NCI-H2196 treated with DMSO at 0.1 percent for 48 hours (cell line): ENCODE data around the gene CNOT6L.
"Not testable (repeated sequence)": the region's sequence is repeated elsewhere in the genome, so short reads cannot be mapped to it uniquely, and the experiment has no call there.

Source experiments
- DNase-seq: peaks from one replicate; lab custom pipeline; 2025; ENCODE audit not compliant: unreplicated experiment; lab: John Stamatoyannopoulos, UW

The CNOT6L gene

DNA sequence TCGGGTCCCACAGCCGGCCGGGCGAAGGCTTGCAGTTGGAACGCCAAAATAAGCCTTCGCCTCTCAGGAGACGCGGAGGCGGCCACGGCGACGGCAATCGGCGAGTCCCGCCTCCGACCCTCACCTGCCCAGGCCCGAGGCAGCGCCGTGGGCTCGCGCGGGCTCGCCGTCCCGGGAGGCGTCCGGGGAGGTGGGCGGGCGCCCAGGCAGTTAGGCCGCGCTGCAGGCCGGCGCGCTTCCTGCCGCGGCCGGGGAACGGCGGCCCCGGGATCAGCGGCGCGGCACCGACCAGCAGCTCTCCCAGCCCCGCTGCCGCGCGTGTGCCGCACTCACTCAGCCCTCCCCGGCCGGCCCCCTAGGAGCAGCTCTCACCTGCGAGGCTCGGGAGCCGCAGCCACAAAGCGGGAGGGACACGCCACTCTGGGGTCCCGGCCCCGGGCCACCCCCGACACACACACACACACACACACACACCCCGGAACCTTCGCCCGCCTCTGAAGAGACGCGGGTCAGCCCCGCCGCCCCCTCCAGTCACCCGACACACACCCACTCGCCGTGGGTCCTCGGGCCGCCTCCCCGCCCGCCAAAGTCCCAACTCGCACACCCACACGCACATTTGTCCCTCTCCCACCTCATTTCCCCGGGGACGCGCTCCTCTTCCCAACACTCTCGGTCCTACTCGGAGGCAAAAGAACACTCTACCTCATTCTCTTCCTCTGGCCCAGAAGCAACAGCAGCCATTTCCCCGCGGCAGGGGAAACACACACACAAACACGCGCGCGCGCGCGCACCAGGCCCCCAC is at the start of gene CNOT6L:
Gene CNOT6L, minus strand, starts transcription at position 767 of the 802 bp plus-strand sequence. Its CDS starts 60 bp downstream, at position 707.
- no peak for DNase-seq

- DNase-seq, result no peak
Observed at GRCh38 chr4:77865259-77865658, 46.1 kb upstream of the CNOT6L start.

- not testable (repeated sequence) for DNase-seq
Observed at GRCh38 chr4:77863341-77863740, 44.2 kb upstream of the CNOT6L start.

DNA sequence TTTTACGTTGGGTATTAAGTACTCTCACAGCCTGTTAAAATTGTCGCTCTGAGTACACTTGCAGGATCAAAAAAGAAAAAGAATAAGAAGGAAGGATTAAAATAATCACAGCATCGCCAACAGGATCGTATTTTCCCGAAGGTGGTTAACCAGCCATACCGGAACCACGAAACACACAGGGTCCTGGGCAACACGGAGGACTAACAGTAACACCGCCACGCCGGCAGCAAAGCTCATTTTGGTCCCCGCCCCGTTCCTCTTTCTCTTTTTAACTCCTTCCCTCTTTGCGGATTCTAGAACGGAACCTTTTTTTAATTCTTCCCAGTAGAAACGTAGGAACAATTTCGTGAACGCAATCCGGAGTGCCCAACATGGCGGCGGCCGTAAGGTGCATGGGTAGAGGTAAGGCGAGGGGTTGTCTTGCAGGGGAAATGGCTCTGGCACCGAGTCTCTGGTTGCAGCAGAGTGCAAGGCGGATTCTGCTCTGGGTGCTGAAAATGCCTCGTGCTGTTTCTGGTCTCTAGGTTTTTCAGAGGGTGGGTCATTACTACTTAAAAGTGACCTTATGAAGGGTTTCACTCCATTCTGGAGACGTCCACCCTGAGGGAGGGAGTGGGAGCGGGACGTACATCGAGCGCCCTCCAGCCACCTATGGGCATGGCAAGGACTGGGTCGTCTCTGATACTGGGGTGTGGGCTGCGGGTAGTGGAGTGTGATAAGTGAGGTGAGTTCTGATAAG is 43.5 kb upstream of the CNOT6L start, which contains the start of gene MRPL1:
Gene MRPL1, plus strand, starts transcription at position 353 of the 739 bp plus-strand sequence. Its CDS starts 19 bp downstream, at position 372.
- peak; percentile 81 for DNase-seq

DNA sequence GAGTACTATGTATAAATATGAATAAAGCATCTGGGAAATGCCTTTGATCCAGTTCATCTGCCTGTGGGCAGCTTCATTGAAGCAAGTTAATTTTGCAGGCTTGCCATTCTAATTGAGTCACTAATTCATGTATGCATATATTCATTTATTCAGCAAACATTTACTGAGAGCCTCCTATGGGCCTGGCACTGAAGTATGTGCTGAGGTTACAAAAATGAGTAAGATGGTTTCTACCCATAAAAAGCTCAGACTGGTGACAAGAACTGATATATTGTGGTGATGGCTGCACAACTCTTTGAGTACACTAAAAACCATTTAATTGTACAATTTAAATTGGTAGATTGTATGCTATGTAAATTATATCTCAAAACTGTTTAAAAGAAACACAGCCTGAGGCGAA is 42.3 kb upstream of the CNOT6L start:
- no peak for DNase-seq

- DNase-seq, result no peak
Observed at GRCh38 chr4:77859256-77859655, 40.1 kb upstream of the CNOT6L start.

GRCh38 chr4:77856152-77856551 is 37.0 kb upstream of the CNOT6L start:
- DNase-seq, result no peak

DNA sequence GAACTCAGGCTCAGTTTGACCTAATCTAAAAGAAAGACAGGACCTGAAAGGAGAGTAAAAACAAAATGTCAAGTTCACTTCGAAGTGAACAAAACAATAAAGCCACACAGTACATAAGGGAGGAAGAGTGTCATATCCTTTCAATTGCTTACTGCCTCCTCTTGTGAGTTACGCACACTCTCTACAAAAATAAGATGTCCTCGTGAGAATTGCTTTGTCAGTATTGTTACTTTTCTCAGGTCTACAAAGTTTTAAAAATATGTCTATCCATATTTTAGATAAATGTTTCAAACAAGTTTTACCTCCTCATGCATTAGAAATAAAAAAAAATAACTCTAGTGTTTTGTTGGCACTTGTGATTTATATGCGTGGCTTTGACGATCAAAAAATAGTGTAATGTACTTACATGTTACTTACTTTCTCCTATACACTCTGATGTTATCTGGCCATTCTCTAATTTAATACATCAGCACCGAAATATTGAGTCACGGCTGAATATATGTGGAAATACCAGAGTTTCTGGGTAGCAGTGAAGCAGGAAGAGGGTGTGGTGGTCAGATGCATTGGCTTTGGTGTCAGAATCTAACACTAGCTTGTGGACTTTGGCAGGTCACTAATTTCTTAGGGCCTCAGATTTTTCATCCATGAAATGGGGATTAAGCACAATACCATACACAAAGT is 35.4 kb upstream of the CNOT6L start:
- no peak for DNase-seq

DNA sequence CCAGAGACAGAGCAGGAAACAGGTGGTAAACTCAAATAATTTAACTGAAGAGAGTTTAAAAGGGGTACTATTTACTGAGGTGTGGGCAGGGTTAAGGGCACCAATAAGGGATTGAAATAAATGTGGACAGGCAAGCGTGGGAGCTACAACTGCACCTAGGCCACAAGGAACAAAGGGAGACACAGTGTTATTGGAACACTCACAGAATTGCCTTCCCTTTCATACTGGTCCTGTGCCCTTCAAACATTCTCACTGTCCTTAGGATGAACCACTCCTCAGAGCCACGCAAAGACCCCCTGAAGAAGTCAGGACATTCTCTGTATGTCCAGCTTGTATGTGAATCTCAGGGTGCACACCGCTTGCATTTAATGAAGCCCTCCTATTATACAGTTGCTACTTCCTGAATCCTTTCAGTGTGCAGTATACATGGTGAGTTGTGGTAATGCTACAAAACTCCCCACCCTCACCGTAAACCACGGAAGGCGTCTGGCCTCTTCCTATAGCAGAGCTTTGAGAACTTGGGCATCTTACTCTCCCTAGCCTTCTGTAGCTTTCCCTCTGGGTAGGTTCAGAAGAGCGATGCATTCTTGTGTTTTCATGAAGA is 33.8 kb upstream of the CNOT6L start:
- no peak for DNase-seq

DNA sequence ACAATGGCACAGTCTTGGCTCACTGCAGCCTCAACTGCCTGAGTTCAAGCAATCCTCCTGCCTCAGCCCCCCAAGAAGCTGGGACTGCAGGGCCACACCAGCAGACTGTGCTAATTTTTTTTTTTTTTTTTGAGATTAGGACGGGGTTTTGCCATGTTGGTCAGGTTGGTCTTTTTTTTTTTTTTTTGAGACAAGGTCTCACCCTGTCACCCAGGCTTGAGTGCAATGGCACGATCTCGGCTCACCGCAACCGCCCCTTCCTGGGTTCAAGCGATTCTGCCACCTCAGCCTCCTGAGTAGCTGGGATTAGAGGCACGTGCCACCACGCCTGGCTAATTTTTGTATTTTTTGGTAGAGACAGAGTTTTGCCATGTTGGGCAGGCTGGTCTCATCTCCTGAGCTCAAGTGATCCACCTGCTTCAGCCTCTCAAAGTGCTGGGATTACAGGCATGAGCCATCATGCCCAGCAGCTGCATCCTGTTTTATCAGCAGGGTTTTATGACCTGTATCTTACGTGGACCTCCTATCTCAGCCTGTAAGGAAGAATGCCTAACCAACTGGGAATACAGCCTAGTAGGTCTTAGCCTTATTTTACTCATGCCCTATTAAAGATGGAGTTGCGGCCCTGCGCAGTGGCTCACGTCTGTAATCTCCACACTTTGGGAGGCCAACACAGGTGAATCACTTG is 30.3 kb upstream of the CNOT6L start:
- DNase-seq, result peak; percentile 20

DNA sequence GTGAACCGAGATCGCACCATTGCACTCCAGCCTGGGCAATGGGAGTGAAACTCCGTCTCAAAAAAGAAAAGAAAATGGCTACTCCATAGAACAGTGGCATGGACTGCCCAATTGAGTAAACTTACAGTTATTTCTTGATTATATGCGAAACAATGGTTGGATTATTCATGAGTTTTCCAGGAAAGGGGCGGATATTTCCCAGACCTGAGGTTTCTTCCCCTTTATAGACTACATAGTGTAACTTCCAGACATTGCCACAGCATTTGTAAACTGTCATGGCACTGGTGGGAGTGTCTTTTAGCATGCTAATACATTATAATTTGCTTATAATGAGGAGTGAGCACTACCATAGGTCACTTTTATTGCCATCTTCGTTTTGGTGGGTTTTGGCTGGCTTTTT is 29.3 kb upstream of the CNOT6L start:
- DNase-seq, result no peak

- DNase-seq, result no peak
Observed at GRCh38 chr4:77845929-77846328, 26.8 kb upstream of the CNOT6L start.

DNA sequence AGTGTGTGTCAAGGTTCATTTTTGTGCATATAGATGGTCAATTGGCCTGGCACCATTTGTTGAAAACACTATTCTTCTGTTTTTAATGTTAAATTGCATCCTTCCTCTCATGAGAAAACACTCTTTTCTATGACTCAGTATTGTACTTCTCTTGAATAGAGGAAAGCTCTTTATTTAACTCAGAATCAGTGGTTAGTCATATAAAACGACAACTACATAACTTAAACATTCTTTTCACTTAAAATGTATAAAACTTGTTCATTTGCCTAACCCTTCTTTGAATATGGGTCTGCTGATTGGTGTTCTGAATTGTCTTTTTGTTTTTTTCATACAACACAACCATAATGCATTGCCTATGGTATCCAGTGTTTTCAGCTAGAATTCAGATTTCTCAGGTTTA is 26.2 kb upstream of the CNOT6L start:
- no peak for DNase-seq

- no peak for DNase-seq
Observed at GRCh38 chr4:77844363-77844762, 25.2 kb upstream of the CNOT6L start.

GRCh38 chr4:77843628-77844027 is 24.5 kb upstream of the CNOT6L start:
- no peak for DNase-seq

DNA sequence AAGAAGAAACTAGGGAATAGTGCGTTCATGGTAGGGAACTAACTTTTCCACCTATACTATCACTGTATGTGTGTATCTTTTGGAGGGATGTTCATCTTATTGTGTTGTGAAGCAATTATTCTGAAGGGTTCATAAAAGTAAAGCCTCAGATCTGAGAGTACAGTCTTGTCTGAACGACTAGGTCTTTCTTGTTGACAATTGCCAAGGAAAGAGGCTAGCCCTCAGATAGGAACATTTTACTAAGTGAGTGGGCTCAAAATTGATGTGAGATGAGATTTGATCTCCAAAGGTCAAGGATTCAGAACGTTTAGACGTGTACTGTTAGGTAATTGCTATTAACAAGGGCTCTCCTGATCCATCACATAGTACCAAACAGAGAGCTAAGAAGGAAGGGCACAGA is 15.2 kb upstream of the CNOT6L start:
- DNase-seq, result no peak

DNA sequence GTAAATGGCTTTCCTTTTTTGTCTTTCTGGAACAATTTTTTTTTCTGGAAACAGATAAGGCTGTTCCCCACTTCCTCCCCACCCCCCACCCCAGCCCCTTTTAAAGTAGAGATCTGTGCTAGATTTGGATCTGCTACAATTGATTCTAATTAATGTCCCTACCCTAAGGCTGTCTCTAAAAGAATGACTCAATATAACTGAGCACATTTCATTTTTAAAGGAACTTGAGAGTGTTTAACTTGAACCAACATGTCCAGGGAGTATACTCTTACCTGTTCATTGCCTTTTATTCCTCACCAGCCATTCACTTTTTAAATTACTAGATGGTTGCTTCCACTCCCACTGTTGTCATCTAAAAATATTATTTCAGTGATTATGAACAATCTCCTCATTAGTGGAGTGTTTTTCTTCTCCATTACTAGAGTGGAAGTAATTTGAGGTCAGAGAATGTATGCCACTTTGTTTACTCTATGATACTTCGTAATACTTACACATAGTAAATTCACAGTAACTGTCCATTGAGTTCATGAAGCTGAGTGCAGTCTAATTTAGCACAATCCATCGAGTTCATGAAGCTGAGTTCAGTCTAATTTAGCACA is 14.1 kb upstream of the CNOT6L start:
- DNase-seq, result no peak

GRCh38 chr4:77827343-77827742 is 8.2 kb upstream of the CNOT6L start:
- DNase-seq, result no peak

DNA sequence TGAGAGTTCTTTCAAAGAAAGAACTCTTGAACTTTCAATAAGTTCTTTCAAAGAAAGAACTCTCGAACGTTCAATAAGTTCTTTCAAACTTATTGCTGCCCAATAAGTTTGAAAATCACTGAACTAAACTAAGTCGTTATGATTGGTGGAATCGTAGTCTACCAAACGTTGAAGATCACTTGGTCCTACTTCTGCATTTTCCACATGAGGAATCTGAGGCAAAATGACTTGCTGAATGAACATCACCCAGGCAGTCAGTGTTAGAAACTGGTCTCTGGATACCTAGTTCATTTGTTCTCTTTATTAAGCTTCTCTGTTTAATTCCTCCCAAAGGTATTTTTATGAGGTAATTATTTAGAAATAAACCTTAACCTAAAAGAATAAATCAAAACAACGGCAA is 7.1 kb upstream of the CNOT6L start:
- DNase-seq, result no peak

DNA sequence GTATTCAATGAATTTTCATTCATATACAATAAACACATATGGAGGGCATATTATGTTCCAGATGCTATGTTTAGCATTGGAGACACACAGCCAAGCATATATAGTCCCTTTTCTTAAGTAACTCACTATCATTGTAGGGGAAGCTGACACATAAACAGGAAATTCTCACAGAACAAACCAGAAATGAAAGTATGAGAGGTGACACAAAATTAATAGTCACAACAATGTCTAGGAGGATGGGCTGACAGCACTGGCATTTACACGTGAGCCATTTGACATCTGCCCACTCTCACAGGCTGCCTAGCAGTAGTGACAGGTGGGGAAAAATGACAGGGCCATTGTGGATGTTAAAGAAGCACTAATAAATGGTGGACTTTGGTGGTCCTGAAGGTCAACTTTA is 2.6 kb upstream of the CNOT6L start:
- DNase-seq, result no peak
